ENCODE data around the gene TAOK3. TPM values are rescaled to one million over a fixed set of nuclear protein-coding genes. Genes with fewer than 3 reads are reported as not detected.
A peak's percentile ranks its signal among the peaks of the same experiment; 100 is the strongest.

TAOK3 gene
- total RNA-seq, 2 experiments from 2014 or later, result 51.9 to 52.2 TPM

- Mint-ChIP-seq H3K27ac (peak overlapping the region; percentile 87), H3K4me1 (peaks cover 23% of the 10 kb centered on the region), H3K9me3 (no peaks in the 10 kb centered on the region), H3K4me3 (peak overlapping the region; percentile 84), H3K36me3 (no peaks in the 10 kb centered on the region), H3K27me3 (no peaks in the 10 kb centered on the region)
- DNase-seq, result no peak
Observed at GRCh38 chr12:118377021-118377883, 4.5 kb upstream of the TAOK3 start.

- H3K27me3 Mint-ChIP-seq, result no peaks in the 10 kb centered on the region
- DNase-seq, result peak; percentile 90
- peak within 1 kb of the TSS; percentile 99 for H3K27ac Mint-ChIP-seq
- no peaks in the 10 kb centered on the region for H3K36me3 Mint-ChIP-seq
- H3K9me3 Mint-ChIP-seq, result no peaks in the 10 kb centered on the region
- H3K4me3 Mint-ChIP-seq, result peak within 1 kb of the TSS; percentile 84
- H3K4me1 Mint-ChIP-seq, result peaks cover 26% of the 10 kb centered on the region
Observed at GRCh38 chr12:118376089-118377020, 3.6 kb upstream of the TAOK3 start, which contains the start of gene SUDS3. Gene SUDS3, plus strand, starts transcription at chr12:118376555. Its CDS starts 137 bp downstream, at chr12:118376692.

- Mint-ChIP-seq H3K4me3 (peak overlapping the region; percentile 84), H3K27ac (no peak overlapping the region), H3K36me3 (no peaks in the 10 kb centered on the region), H3K27me3 (no peaks in the 10 kb centered on the region), H3K9me3 (no peaks in the 10 kb centered on the region), H3K4me1 (peaks cover 36% of the 10 kb centered on the region)
- no peak for DNase-seq
Observed at GRCh38 chr12:118375348-118375747, 2.6 kb upstream of the TAOK3 start.

GRCh38 chr12:118374909-118375308 lies 2.2 kb upstream of the TAOK3 start:
- H3K27me3 Mint-ChIP-seq, result no peaks in the 10 kb centered on the region
- H3K4me3 Mint-ChIP-seq, result peak overlapping the region; percentile 32
- no peaks in the 10 kb centered on the region for H3K36me3 Mint-ChIP-seq
- no peak overlapping the region for H3K27ac Mint-ChIP-seq
- no peak for DNase-seq
- peaks cover 37% of the 10 kb centered on the region for H3K4me1 Mint-ChIP-seq
- no peaks in the 10 kb centered on the region for H3K9me3 Mint-ChIP-seq

- H3K4me1 Mint-ChIP-seq, result peaks cover 38% of the 10 kb centered on the region
- no peak overlapping the region for H3K27ac Mint-ChIP-seq
Observed at GRCh38 chr12:118374126-118374725, 1.5 kb upstream of the TAOK3 start.

GRCh38 chr12:118373616-118374015 lies 909 bp upstream of the TAOK3 start:
- Mint-ChIP-seq H3K9me3 (no peaks in the 10 kb centered on the region), H3K27ac (peak overlapping the region; percentile 89), H3K4me3 (peak overlapping the region; percentile 94), H3K36me3 (no peaks in the 10 kb centered on the region), H3K4me1 (peaks cover 38% of the 10 kb centered on the region), H3K27me3 (no peaks in the 10 kb centered on the region)
- DNase-seq, result no peak

More at GRCh38 chr12:118374126-118374725, 1.5 kb upstream of the TAOK3 start:
- Mint-ChIP-seq H3K9me3 (no peaks in the 10 kb centered on the region), H3K36me3 (no peaks in the 10 kb centered on the region), H3K4me3 (peak overlapping the region; percentile 94), H3K27me3 (no peaks in the 10 kb centered on the region)
- DNase-seq, result no peak

GRCh38 chr12:118371321-118372282 lies 1.1 kb downstream of the TAOK3 start:
- Mint-ChIP-seq H3K36me3 (no peaks in the 10 kb centered on the region), H3K9me3 (no peaks in the 10 kb centered on the region), H3K27ac (peak overlapping the region; percentile 38), H3K27me3 (no peaks in the 10 kb centered on the region), H3K4me3 (peak overlapping the region; percentile 94), H3K4me1 (peaks cover 33% of the 10 kb centered on the region)
- peak; percentile 26 for DNase-seq

- no peaks in the 10 kb centered on the region for H3K36me3 Mint-ChIP-seq
- no peak for DNase-seq
- H3K27ac Mint-ChIP-seq, result no peak overlapping the region
- H3K4me1 Mint-ChIP-seq, result peaks cover 30% of the 10 kb centered on the region
- no peaks in the 10 kb centered on the region for H3K27me3 Mint-ChIP-seq
- peak overlapping the region; percentile 94 for H3K4me3 Mint-ChIP-seq
- H3K9me3 Mint-ChIP-seq, result no peaks in the 10 kb centered on the region
Observed at GRCh38 chr12:118370601-118371000, 2.1 kb downstream of the TAOK3 start.

GRCh38 chr12:118368821-118369220 lies 3.9 kb downstream of the TAOK3 start:
- H3K4me1 Mint-ChIP-seq, result peaks cover 19% of the 10 kb centered on the region
- H3K4me3 Mint-ChIP-seq, result no peak overlapping the region
- H3K36me3 Mint-ChIP-seq, result no peaks in the 10 kb centered on the region
- H3K27ac Mint-ChIP-seq, result no peak overlapping the region
- H3K9me3 Mint-ChIP-seq, result no peaks in the 10 kb centered on the region
- no peak for DNase-seq
- no peaks in the 10 kb centered on the region for H3K27me3 Mint-ChIP-seq

- Mint-ChIP-seq H3K9me3 (no peaks in the 10 kb centered on the region), H3K4me1 (peaks cover 18% of the 10 kb centered on the region), H3K27me3 (no peaks in the 10 kb centered on the region), H3K4me3 (no peak overlapping the region), H3K36me3 (no peaks in the 10 kb centered on the region), H3K27ac (no peak overlapping the region)
- no peak for DNase-seq
Observed at GRCh38 chr12:118361889-118362288, 10.8 kb downstream of the TAOK3 start.

- no peak for DNase-seq
- Mint-ChIP-seq H3K27me3 (no peaks in the 10 kb centered on the region), H3K27ac (no peak overlapping the region), H3K4me3 (no peak overlapping the region), H3K36me3 (no peaks in the 10 kb centered on the region), H3K9me3 (no peaks in the 10 kb centered on the region), H3K4me1 (peaks cover 26% of the 10 kb centered on the region)
Observed at GRCh38 chr12:118361092-118361404, 11.7 kb downstream of the TAOK3 start.

GRCh38 chr12:118359541-118359915 lies 13.2 kb downstream of the TAOK3 start:
- H3K27ac Mint-ChIP-seq, result peak overlapping the region; percentile 88
- peak overlapping the region; percentile 85 for H3K4me3 Mint-ChIP-seq
- peaks cover 38% of the 10 kb centered on the region for H3K4me1 Mint-ChIP-seq
- DNase-seq, result peak; percentile 11
- H3K27me3 Mint-ChIP-seq, result no peaks in the 10 kb centered on the region
- H3K9me3 Mint-ChIP-seq, result peaks cover 3% of the 10 kb centered on the region
- peaks cover 10% of the 10 kb centered on the region for H3K36me3 Mint-ChIP-seq

- peaks cover 6% of the 10 kb centered on the region for H3K9me3 Mint-ChIP-seq
- H3K4me1 Mint-ChIP-seq, result peaks cover 42% of the 10 kb centered on the region
- H3K36me3 Mint-ChIP-seq, result peaks cover 17% of the 10 kb centered on the region
- no peaks in the 10 kb centered on the region for H3K27me3 Mint-ChIP-seq
- DNase-seq, result no peak
- H3K27ac Mint-ChIP-seq, result peak overlapping the region; percentile 88
- H3K4me3 Mint-ChIP-seq, result peak overlapping the region; percentile 85
Observed at GRCh38 chr12:118358612-118359540, 13.8 kb downstream of the TAOK3 start.

Measured in activated naive CD8-positive, alpha-beta T cell treated with anti-CD3 and anti-CD28 coated beads for 36 hours (primary cell).